Heart right ventricle (tissue), 16 donors: Measurements from ENCODE around the gene PYROXD2. TPM values are rescaled to one million over a fixed set of nuclear protein-coding genes. Genes with fewer than 3 reads are reported as not detected.

Experiments
- ATAC-seq, 8 donors: fragments of 200-7000 bp; cut with Tn5 transposase; one replicate each; pipeline ENCODE4 v1.9.1; 2020; ENCODE audit warnings: mild to moderate bottlenecking in 8 of 8, moderate library complexity in 8 of 8, moderate number of reproducible peaks in 1 of 8
- DNase-seq, 2 donors: peaks; one replicate each; pipeline ENCODE4 v3.0.0-alpha.2; 2020
- H3K27ac ChIP-seq, 10 donors: fragments of 200-600 bp; sonication (generic) in 2 of 10; one replicate each; pipeline versions ENCODE4 v1.5.0 to v1.8.0; 2020 to 2022; ENCODE audit warnings: mild to moderate bottlenecking in 3 of 10
- H3K27me3 ChIP-seq, 7 donors: fragments of 200-600 bp; one replicate each; pipeline ENCODE4 v1.8.0; 2021 to 2022; ENCODE audit warnings: mild to moderate bottlenecking in 2 of 7
- H3K36me3 ChIP-seq, 9 donors: fragments of 200-600 bp; sonication (generic) in 1 of 9; one replicate each; pipeline versions ENCODE4 v1.5.0 to v1.8.0; 2020 to 2022; ENCODE audit warnings: mild to moderate bottlenecking in 2 of 9
- H3K4me1 ChIP-seq, 9 donors: fragments of 200-600 bp; sonication (generic) in 1 of 9; one replicate each; pipeline versions ENCODE4 v1.5.0 to v1.8.0; 2020 to 2022; ENCODE audit warnings: mild to moderate bottlenecking in 4 of 9
- H3K4me3 ChIP-seq, 10 donors: fragments of 200-600 bp; sonication (generic) in 2 of 10; one replicate each; pipeline versions ENCODE4 v1.5.0 to v1.8.0; 2020 to 2022; ENCODE audit warnings: mild to moderate bottlenecking in 7 of 10, moderate library complexity in 2 of 10
- H3K9me3 ChIP-seq, 11 donors: fragments of 200-600 bp in 10 of 11; sonication (generic) in 2 of 11; one replicate each; pipeline versions ENCODE4 v1.5.0 to v1.8.0; 2013 to 2022; ENCODE audit warnings: mild to moderate bottlenecking in 2 of 11, control low read depth in 1 of 11, moderate library complexity in 1 of 11
- WGBS, 2 donors: extraction: QIAGEN DNeasy Blood & Tissue Kit; methylation state at CpG; one replicate each; pipeline ENCODE4 v1.1.7; 2013; ENCODE audit warnings: inconsistent platforms in 1 of 2; 5-methylcytosine and 5-hydroxymethylcytosine counted together
- intact Hi-C, 10 donors: fragments of 100-400 bp; cut with DNase I; formaldehyde crosslinking; loops; one replicate each; pipeline versions ENCODE4 v1.11.1 to v1.14.2; 2022
- polyA plus RNA-seq, 2 donors: library from polyadenylated mRNA; stranded (reverse); fragments of 200-250 nt; gene quantifications; one replicate each; pipeline ENCODE4 v1.2.3, GENCODE V29; 2013
- total RNA-seq, 10 donors: library from RNA; stranded (reverse); fragmentation: NEBNext Ultra II Directional in 3 of 10; extraction: Animal tissue kit (Norgen Biotek cat#: 25700) in 3 of 10; gene quantifications; one replicate each; pipeline versions ENCODE4 v1.2.1 to v1.2.4, GENCODE V29; 2021 to 2023
- TF ChIP-seq, protein P1 (sequence below), 9 donors: fragments of 200-600 bp; sonication (generic) in 2 of 9; IDR thresholded peaks; one replicate each; pipeline versions ENCODE4 v1.5.0 to v1.8.0; 2021 to 2022; ENCODE audit warnings: antibody characterized with exemption in 9 of 9, mild to moderate bottlenecking in 5 of 9, moderate library complexity in 1 of 9
- donor health status: Arrhythmogenic right ventricular cardiomyopathy.
- donor health status: ischemic (EF 13 %, LVEDD 7.1; RV severe dilation, severe dysfunction).
- donor health status: healthy with polysubstance abuse.
- donor health status: DM: no; HTN: yes; CAD: no.
- donor health status: DM: no; HTN: no; CAD: no.
- donor health status: ischemic (EF 25% LVEDD 6.9; RV normal size, moderate dysfunction).
- donor health status: ischemic (EF 25% LVEDD 5.7; RV mildly dilated, moderate dysfunction).
- donor health status: healthy.
- donor health status: DM: yes; HTN: yes; CAD: no.
- donor health status: Ischemic cardiomyopathy.
- donor health status: ischemic (EF 35%, LVEDD 5.7; RV mildly dilated, moderate dysfunction).
- donor health status: nonischemic (EF 11% LVEDD 7.7; RV severe dilation, severe dysfunction).
- donor health status: DM: yes; HTN: yes; CAD: no.
- donor health status: PGD.
- donor health status: ischemic (EF 29% LVEDD 5.4; RV normal size, mild dysfunction).
- donor health status: nonischemic (EF 23%, LVEDD 6.1; RV moderate dilation, normal function).

Gene PYROXD2
- total and polyA plus RNA-seq, 12 donors = 3.1 to 31.2 (median 13.9) TPM

- H3K27ac ChIP-seq = no peak overlapping the region
- 80 to 86% methylated on average over 5 of the region's 5 CpGs for WGBS, 2 donors
- TF ChIP-seq, protein P1, sequence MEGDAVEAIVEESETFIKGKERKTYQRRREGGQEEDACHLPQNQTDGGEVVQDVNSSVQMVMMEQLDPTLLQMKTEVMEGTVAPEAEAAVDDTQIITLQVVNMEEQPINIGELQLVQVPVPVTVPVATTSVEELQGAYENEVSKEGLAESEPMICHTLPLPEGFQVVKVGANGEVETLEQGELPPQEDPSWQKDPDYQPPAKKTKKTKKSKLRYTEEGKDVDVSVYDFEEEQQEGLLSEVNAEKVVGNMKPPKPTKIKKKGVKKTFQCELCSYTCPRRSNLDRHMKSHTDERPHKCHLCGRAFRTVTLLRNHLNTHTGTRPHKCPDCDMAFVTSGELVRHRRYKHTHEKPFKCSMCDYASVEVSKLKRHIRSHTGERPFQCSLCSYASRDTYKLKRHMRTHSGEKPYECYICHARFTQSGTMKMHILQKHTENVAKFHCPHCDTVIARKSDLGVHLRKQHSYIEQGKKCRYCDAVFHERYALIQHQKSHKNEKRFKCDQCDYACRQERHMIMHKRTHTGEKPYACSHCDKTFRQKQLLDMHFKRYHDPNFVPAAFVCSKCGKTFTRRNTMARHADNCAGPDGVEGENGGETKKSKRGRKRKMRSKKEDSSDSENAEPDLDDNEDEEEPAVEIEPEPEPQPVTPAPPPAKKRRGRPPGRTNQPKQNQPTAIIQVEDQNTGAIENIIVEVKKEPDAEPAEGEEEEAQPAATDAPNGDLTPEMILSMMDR (IDR thresholded peaks at IDR 0.05) = no peak
- H3K36me3 ChIP-seq = peaks cover 0 to 49% (median 11%) of the 10 kb centered on the region in 9 donors
- H3K9me3 ChIP-seq = peaks cover 0 to under 1% (median 0%) of the 10 kb centered on the region in 11 donors
- H3K4me3 ChIP-seq = no peak overlapping the region
- intact Hi-C loops = no loop called here
- ATAC-seq (no peak), DNase-seq (no peak)
- H3K27me3 ChIP-seq = no peaks in the 10 kb centered on the region
- no peaks in the 10 kb centered on the region for H3K4me1 ChIP-seq
Observed at GRCh38 chr10:98382691-98383101, 32.3 kb downstream of the PYROXD2 start.

DNA sequence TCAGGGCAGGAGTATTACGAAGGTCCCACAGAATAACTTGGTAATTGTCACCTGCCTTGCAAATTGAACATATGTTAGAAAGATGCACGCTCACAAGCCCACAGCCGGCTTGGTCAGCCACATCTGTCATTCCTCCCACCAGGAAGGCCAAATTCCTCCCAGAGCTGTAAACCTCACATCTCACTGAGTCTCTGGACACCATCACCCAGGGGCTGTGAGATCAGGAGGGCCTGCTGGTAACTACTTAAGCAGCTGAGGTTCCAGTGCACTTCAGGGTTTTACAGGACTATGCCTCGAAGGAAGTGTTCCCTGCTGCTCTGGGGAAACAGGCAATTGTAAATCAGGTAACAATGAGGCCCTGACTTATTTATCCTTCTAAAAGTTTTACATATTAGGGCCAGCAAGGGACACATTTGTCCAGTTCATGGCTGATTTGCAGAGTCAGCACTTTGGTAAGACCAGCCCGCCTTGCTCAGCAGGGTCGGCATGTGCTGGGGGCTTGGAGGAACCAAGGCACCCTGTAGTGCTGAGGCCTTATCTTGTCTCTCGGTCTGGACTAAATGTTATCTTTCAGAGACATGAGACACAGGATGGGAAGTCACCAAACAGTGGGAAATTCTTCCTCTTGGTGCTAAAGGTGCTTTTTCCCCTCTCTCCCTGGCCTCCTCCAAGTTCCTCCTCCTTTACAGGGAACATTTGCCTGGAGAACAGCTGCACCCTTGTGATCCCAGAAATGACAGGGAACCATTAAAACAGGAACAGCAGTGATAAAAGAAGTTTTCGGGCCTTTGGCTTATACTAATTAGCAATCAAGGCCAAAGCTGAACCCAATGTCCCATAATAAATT, 34.3 kb downstream of the PYROXD2 start:
- intact Hi-C loops = no loop called here
- H3K27me3 ChIP-seq = no peaks in the 10 kb centered on the region
- peaks cover 0 to 40% (median 10%) of the 10 kb centered on the region in 9 donors for H3K36me3 ChIP-seq
- H3K27ac ChIP-seq = no peak overlapping the region
- no peaks in the 10 kb centered on the region for H3K4me1 ChIP-seq
- ATAC-seq (no peak), DNase-seq (no peak)
- TF ChIP-seq, protein P1 (IDR thresholded peaks at IDR 0.05) = no peak
- H3K9me3 ChIP-seq = peaks cover 0 to 6% (median 0%) of the 10 kb centered on the region in 11 donors
- no peak overlapping the region for H3K4me3 ChIP-seq
- 88 to 89% methylated on average over 8 of the region's 8 CpGs for WGBS, 2 donors

- intact Hi-C loops = no loop called here
- Histone ChIP-seq H3K27me3 (no peaks in the 10 kb centered on the region), H3K4me3 (no peak overlapping the region), H3K4me1 (peaks cover 0 to 16% (median 6%) of the 10 kb centered on the region in 9 donors), H3K9me3 (peaks cover 0 to 6% (median 0%) of the 10 kb centered on the region in 11 donors), H3K27ac (no peak overlapping the region), H3K36me3 (peaks cover 0 to 22% (median 6%) of the 10 kb centered on the region in 9 donors)
- no peak for ATAC-seq
- TF ChIP-seq, protein P1 (IDR thresholded peaks at IDR 0.05) = no peak
- WGBS, 2 donors = 97 to 98% methylated on average over 4 of the region's 4 CpGs
- no peak for DNase-seq
Observed at GRCh38 chr10:98378722-98379121, 36.3 kb downstream of the PYROXD2 start.

DNA sequence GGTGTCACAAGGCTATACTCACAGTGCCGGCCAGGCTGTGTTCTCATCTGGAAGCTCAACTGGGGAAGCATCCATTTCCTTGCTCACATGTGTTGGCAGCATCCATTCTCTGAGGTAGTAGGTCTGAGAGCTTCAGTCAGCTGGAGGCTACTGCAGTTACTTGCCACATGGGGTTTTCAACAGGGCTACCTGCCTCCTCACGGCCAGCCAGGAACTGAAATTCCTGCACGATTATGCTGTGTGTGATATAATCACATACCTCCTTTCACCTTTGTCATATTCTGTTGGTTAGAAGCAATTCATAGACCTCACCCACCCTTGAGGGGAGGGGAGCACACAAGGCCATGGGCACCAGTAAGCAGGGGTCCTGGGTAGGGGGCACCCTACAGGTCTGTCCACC, 37.4 kb downstream of the PYROXD2 start:
- H3K4me1 ChIP-seq = peaks cover 0 to 25% (median 6%) of the 10 kb centered on the region in 9 donors
- no peak for ATAC-seq
- TF ChIP-seq, protein P1 (IDR thresholded peaks at IDR 0.05) = no peak
- H3K36me3 ChIP-seq = peaks cover 0 to 10% (median 0%) of the 10 kb centered on the region in 9 donors
- no peak overlapping the region for H3K27ac ChIP-seq
- H3K4me3 ChIP-seq = no peak overlapping the region
- H3K9me3 ChIP-seq = peaks cover 0 to 6% (median 0%) of the 10 kb centered on the region in 11 donors
- intact Hi-C loops = no loop called here
- 94 to 99% methylated on average over 3 of the region's 3 CpGs for WGBS, 2 donors
- no peak for DNase-seq
- H3K27me3 ChIP-seq = no peaks in the 10 kb centered on the region
